OCI-LY3 (cell line): Measurements from ENCODE around the gene CIITA.

ENCODE experiments used
- EZH2phosphoT487 ChIP-seq: fragments of 200-600 bp; shearing (Covaris generic); IDR thresholded peaks from 2 replicates; pipeline ENCODE4 v1.6.1; 2018; ENCODE audit warnings: antibody characterized with exemption, mixed run types, low read depth
- TF ChIP-seq, protein P1 (sequence below): fragments of 200-600, 300-600 bp; sonication (generic); IDR thresholded peaks from 2 replicates; pipeline ENCODE4 v1.5.1; 2014; ENCODE audit warnings: antibody characterized with exemption, low read length, low read depth

DNA sequence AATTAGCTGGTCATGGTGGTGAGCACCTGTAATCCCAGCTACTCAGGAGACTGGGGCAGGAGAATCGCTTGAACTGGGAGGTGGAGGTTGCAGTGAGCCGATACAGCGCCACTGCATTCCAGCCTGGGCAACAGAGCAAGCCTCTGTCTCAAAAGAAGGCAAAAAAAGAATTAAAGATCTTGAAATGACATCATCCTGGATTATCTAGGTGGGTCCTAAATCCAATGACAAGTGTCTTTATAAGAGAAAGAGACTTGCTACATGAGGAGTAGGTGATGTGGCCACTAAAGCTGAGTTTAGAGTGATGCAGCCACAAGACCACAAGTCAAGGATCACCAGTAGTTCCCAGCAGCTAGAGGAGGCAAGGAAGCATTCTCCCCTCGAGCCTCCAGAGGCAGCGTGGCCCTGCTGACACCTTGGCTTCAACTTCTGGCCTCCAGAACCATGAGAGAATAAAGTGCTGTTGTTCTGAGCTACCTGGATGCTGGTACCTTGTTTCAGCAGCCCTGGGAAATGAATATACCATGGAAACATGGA, 15.8 kb downstream of the CIITA start:
- TF ChIP-seq, protein P1, sequence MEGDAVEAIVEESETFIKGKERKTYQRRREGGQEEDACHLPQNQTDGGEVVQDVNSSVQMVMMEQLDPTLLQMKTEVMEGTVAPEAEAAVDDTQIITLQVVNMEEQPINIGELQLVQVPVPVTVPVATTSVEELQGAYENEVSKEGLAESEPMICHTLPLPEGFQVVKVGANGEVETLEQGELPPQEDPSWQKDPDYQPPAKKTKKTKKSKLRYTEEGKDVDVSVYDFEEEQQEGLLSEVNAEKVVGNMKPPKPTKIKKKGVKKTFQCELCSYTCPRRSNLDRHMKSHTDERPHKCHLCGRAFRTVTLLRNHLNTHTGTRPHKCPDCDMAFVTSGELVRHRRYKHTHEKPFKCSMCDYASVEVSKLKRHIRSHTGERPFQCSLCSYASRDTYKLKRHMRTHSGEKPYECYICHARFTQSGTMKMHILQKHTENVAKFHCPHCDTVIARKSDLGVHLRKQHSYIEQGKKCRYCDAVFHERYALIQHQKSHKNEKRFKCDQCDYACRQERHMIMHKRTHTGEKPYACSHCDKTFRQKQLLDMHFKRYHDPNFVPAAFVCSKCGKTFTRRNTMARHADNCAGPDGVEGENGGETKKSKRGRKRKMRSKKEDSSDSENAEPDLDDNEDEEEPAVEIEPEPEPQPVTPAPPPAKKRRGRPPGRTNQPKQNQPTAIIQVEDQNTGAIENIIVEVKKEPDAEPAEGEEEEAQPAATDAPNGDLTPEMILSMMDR, result no peak
- no peak for TF ChIP-seq EZH2phosphoT487
